Activated naive CD8-positive, alpha-beta T cell treated with anti-CD3 and anti-CD28 coated beads, Interleukin-2, amount 10 ng/mL, durations not matched to agents 7 days and 5 days (primary cell): ENCODE results near the gene CPA1. TPM values are rescaled to one million over a fixed set of nuclear protein-coding genes. Genes with fewer than 3 reads are reported as not detected.

ENCODE experiments used
- ATAC-seq: fragments of 150-1000 bp; cut with Tn5 transposase; one replicate; pipeline ENCODE4 v1.10.0; 2021; ENCODE audit warnings: low read depth, moderate library complexity
- POLR2A ChIA-PET: fragments of 350-600 bp; sonication (Branson Sonifier 250); formaldehyde crosslinking; loops from one replicate; lab custom pipeline; 2021; ENCODE audit warnings: antibody characterized with exemption; lab: Charles Lee
- DNase-seq: peaks from one replicate; pipeline ENCODE4 v3.0.0; 2021
- H3K27ac Mint-ChIP-seq: one replicate; pipeline ENCODE4 v1.8.0; 2022; ENCODE audit warnings: mild to moderate bottlenecking, mixed read lengths
- H3K27me3 Mint-ChIP-seq: one replicate; pipeline ENCODE4 v1.8.0; 2022; ENCODE audit warnings: mild to moderate bottlenecking, moderate library complexity, mixed read lengths
- H3K36me3 Mint-ChIP-seq: one replicate; pipeline ENCODE4 v1.8.0; 2021; ENCODE audit warnings: mild to moderate bottlenecking, mixed read lengths
- H3K4me1 Mint-ChIP-seq: one replicate; pipeline ENCODE4 v1.8.0; 2021; ENCODE audit warnings: mixed read lengths
- H3K4me3 Mint-ChIP-seq: one replicate; pipeline ENCODE4 v1.8.0; 2022; ENCODE audit warnings: mild to moderate bottlenecking, moderate library complexity, mixed read lengths
- H3K9me3 Mint-ChIP-seq: one replicate; pipeline ENCODE4 v1.8.0; 2021; ENCODE audit warnings: mixed read lengths
- total RNA-seq, 2 experiments: library from RNA; stranded (reverse); gene quantifications; one replicate each; pipeline ENCODE4 v1.2.3, GENCODE V29; 2021

CPA1 gene
- total RNA-seq, 2 experiments from 2014 or later, result not detected

DNA sequence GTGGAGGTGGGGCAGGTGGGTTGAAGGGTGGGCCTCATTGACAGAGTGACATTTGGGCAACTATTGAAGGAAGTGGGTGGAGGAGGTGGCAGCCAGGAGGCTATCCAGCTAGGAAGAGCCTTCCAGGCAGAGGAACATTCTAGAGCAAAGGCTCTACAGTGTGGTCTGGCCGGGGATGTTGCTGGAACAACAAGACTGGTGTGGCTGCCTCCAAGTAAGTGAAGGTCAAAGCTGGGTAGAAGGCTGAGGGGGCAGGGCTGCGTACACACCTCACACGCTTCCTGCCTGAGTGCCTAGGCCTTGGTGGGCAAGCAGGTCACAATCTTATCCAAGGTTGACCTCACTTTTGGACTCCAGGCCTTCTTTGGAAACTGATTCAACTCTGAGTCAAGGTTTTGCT lies 6.6 kb downstream of the CPA1 start:
- H3K27ac Mint-ChIP-seq, result no peak overlapping the region
- no peak overlapping the region for H3K4me3 Mint-ChIP-seq
- DNase-seq, result no peak
- H3K4me1 Mint-ChIP-seq, result peaks cover 4% of the 10 kb centered on the region
- ATAC-seq, result no peak
- POLR2A ChIA-PET, result no interaction called here
- peaks cover 4% of the 10 kb centered on the region for H3K9me3 Mint-ChIP-seq
- H3K36me3 Mint-ChIP-seq, result peaks cover 2% of the 10 kb centered on the region
- H3K27me3 Mint-ChIP-seq, result no peaks in the 10 kb centered on the region

DNA sequence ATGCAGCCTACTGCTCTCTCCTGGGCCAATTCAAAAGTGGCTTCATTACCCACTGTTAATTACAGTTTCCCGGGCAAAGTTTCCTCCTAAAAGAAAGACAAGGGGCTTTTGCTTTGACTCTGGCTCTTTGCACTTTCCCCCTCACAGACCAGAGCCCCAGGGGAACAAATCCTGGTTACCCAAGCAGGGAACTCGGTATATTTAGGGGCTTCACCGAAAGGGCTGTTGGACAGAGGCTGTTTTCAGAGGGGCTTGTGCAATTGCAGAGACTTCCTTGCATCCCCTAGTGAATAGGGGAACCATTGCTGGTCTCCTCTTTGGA lies 7.0 kb downstream of the CPA1 start:
- peaks cover 4% of the 10 kb centered on the region for H3K4me1 Mint-ChIP-seq
- H3K36me3 Mint-ChIP-seq, result peaks cover 3% of the 10 kb centered on the region
- no peak overlapping the region for H3K27ac Mint-ChIP-seq
- H3K4me3 Mint-ChIP-seq, result no peak overlapping the region
- peaks cover 4% of the 10 kb centered on the region for H3K9me3 Mint-ChIP-seq
- no peaks in the 10 kb centered on the region for H3K27me3 Mint-ChIP-seq
- no peak for ATAC-seq
- DNase-seq, result no peak
- POLR2A ChIA-PET, result no interaction called here

DNA sequence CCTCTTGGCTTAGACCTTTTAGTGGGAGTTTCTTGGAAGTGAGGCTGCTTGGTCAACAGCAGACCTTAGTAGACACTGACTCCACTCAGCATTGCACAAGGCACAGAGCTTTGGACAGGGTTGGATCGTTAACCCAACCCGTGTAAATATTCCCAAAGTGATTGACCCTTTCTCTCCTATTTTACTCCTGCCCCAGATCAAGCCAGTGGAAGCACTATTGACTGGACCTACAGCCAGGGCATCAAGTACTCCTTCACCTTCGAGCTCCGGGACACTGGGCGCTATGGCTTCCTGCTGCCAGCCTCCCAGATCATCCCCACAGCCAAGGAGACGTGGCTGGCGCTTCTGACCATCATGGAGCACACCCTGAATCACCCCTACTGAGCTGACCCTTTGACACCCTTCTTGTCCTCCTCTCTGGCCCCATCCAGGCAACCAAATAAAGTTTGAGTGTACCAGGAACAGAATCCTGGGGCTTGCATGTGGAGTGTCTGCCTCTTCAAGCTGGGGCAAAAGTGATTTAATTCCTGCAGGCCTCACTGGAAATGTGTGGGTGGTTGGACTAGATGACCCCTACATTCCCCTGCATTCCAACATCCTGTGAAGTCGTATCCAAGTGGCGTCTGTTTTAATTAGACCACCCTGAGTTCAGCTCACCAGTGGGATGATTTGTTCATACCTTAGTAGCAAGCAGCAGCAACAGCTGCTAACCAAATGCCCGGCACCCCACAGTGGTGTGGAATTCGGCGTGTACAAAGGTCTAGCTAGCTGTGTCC lies 7.5 kb downstream of the CPA1 start:
- DNase-seq (no peak), ATAC-seq (no peak)
- H3K4me3 Mint-ChIP-seq, result no peak overlapping the region
- H3K27me3 Mint-ChIP-seq, result peaks cover 2% of the 10 kb centered on the region
- H3K27ac Mint-ChIP-seq, result no peak overlapping the region
- H3K4me1 Mint-ChIP-seq, result peaks cover 8% of the 10 kb centered on the region
- peaks cover 4% of the 10 kb centered on the region for H3K9me3 Mint-ChIP-seq
- POLR2A ChIA-PET, result no interaction called here
- peaks cover 3% of the 10 kb centered on the region for H3K36me3 Mint-ChIP-seq

DNA sequence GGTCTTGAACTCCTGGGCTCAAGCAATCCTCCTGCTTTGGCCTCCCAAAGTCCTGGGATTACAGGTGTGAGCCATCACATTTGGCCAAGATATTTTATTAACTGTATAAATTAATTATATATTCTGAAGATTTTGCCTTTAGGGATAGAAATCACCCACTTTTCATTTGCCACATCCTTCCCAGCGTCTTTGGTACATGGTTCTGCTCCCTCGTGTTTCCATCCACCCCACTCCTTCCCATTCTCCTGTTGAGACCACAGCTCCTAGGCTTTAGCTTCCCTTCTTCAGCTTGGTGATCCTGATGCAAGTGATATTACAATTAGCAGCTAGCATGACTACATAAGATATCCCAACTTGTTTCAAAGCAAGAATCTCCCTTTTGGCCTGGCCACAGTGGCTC lies 8.4 kb downstream of the CPA1 start:
- POLR2A ChIA-PET, result no interaction called here
- H3K4me1 Mint-ChIP-seq, result peaks cover 15% of the 10 kb centered on the region
- ATAC-seq, result no peak

DNA sequence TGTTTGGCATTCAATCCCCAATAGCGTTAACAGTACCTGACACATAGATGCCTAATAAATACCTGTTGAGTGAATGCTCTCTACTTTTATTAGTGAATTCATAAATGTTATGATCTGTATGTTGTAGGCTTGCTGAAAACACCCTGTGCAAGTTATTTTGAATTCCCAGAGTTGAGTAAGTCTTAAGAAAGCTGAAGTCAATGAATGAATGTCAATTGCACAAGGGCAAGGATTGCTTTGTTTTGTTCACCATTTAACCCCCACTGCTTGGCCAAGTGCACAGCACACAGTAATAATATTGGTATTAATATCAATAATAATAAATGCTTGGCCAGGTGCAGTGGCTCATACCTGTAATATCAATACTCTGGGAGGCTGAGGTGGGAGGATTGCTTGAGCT lies 10.2 kb downstream of the CPA1 start:
- Mint-ChIP-seq H3K27ac (no peak overlapping the region), H3K4me3 (no peak overlapping the region), H3K4me1 (peaks cover 31% of the 10 kb centered on the region), H3K9me3 (peaks cover 4% of the 10 kb centered on the region), H3K27me3 (peaks cover 2% of the 10 kb centered on the region), H3K36me3 (peaks cover 6% of the 10 kb centered on the region)
- ATAC-seq (no peak), DNase-seq (no peak)
- POLR2A ChIA-PET, result no interaction called here

More for the DNA sequence above, 8.4 kb downstream of the CPA1 start:
- Mint-ChIP-seq H3K27me3 (peaks cover 2% of the 10 kb centered on the region), H3K27ac (no peak overlapping the region), H3K36me3 (peaks cover 6% of the 10 kb centered on the region), H3K9me3 (peaks cover 4% of the 10 kb centered on the region), H3K4me3 (no peak overlapping the region)
- DNase-seq, result no peak

DNA sequence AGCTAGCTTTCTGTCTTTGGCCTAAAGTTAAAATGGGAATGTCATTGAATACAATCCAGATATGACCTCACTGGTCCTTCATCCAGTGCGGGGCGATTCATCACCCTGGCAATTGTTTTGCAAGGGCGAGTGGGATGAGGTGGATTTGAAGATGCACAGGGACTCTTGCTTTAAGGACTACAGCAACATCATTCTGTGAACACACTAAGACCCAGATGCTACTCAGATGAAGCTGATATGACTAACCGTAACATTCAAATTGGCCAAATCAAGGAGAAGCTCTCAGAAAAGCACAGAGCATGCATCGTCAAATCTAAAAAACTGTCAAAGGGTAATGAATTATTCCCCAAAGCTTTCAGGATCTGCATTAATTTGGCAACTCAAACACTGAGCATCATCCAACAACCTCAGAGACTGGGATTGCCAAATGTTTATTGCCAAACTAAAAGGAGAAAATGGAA lies 12.8 kb downstream of the CPA1 start:
- ATAC-seq, result no peak
- Mint-ChIP-seq H3K9me3 (no peaks in the 10 kb centered on the region), H3K27ac (peak overlapping the region; percentile 95), H3K36me3 (peaks cover 18% of the 10 kb centered on the region), H3K4me1 (peaks cover 30% of the 10 kb centered on the region), H3K27me3 (peaks cover 2% of the 10 kb centered on the region), H3K4me3 (no peak overlapping the region)
- DNase-seq, result no peak
- POLR2A ChIA-PET, result interaction anchor here (1.5 to 1.9 kb wide), 2 partner anchors 24 to 25 kb away, joined by 5 to 12 read pairs; no protein-coding TSS in a partner anchor

DNA sequence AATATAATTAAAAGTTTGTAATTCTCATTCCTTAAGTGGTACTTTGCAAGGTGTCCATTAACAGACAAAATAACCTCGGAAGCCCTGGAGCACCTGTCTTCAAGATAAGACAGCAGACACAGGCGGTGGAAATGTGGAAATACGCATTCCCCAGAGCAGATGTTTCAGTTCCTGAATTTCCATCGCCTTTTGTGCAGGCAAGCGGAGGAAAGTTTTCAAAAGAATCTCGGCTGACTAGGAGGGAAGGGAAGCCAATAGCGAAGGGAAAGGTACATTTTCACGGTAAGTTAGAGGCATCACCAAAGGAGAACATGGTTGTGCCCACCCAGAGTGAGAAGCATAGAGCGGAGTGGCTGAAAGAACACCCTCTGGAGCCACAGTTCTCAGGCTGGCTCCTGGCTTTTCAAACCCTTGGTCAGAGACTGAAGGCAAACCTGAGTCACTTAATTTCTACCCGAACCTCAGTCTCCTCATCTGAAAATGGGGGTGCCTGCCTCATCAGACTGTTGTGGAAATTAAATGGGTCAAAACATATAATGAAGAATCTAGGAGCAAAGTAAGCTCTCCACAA lies 13.6 kb downstream of the CPA1 start:
- H3K27me3 Mint-ChIP-seq, result peaks cover 2% of the 10 kb centered on the region
- H3K36me3 Mint-ChIP-seq, result peaks cover 24% of the 10 kb centered on the region
- ATAC-seq (peak; percentile 15), DNase-seq (no peak)
- peak overlapping the region; percentile 95 for H3K27ac Mint-ChIP-seq
- no peaks in the 10 kb centered on the region for H3K9me3 Mint-ChIP-seq
- POLR2A ChIA-PET, result interaction anchor here (0.7 to 1.9 kb wide), 12 partner anchors 10 to 189 kb away, joined by 3 to 12 read pairs (median 4); partner anchors contain the start of genes CEP41 and TMEM209
- H3K4me3 Mint-ChIP-seq, result peak overlapping the region; percentile 81
- H3K4me1 Mint-ChIP-seq, result peaks cover 32% of the 10 kb centered on the region

DNA sequence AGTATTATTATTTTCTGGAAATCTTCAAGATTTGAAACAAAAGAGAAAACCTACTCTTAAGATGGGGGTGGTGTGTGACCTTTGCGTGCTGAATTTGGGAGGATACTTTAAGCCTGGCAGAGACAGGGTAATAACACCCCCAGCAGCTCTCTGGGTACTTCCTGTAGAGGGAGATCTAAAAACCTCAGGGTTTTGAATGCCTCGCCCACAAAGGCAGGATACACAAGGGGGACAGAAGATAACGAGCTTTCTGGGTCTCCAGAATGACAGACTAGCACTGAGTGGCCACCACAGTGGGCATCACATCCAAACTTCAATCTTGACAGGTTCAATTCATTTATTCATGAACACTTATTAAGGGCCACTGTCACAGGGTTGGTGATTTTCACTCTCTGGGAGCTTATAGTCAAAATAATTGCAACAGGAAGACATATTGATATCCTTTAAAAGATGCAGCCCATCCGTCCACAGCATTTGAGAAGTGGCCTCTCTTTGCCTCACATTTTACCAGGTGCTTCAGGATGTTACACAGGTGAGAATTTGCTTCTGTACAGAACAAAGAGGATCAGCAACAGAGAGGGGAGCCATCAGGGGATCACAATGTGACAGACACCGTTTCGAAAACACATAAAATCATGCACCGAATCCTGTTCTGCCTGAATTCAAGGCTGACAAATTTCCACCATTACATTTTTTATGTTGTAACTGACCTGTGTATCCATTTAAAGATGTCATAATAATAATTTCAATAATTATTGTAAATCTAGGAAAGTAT lies 14.3 kb downstream of the CPA1 start:
- POLR2A ChIA-PET, result interaction anchor here (0.7 to 1.9 kb wide), 11 partner anchors 9 to 189 kb away, joined by 3 to 12 read pairs (median 4); partner anchors contain the start of genes CEP41 and TMEM209
- ATAC-seq, result peak; percentile 99
- Mint-ChIP-seq H3K9me3 (no peaks in the 10 kb centered on the region), H3K27ac (peak overlapping the region; percentile 95), H3K27me3 (peaks cover 2% of the 10 kb centered on the region), H3K4me1 (peaks cover 35% of the 10 kb centered on the region), H3K36me3 (peaks cover 31% of the 10 kb centered on the region), H3K4me3 (peak overlapping the region; percentile 81)
- DNase-seq, result peak; percentile 44

DNA sequence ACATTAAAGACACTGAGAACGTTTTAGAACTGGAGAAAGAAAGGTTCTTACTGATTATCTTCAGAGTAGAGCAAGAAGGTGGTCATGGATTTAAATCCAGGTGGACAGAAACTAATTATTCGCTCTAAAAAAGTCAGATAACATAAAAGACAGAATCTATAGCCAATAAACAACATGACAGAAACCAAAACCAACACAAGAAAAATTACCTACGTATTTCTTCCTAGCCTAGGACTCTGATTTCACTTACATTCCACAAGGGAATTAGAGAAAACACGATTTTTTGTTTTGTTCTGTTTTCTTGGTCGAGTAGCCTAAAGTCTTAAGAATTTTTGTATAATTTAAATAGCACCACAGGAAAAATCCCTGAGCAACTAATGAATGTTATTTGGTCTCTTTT lies 15.1 kb downstream of the CPA1 start:
- Mint-ChIP-seq H3K4me1 (peaks cover 35% of the 10 kb centered on the region), H3K9me3 (no peaks in the 10 kb centered on the region), H3K36me3 (peaks cover 38% of the 10 kb centered on the region), H3K27ac (peak overlapping the region; percentile 37), H3K4me3 (peak overlapping the region; percentile 51), H3K27me3 (peaks cover 2% of the 10 kb centered on the region)
- POLR2A ChIA-PET, result no interaction called here
- ATAC-seq (no peak), DNase-seq (no peak)

DNA sequence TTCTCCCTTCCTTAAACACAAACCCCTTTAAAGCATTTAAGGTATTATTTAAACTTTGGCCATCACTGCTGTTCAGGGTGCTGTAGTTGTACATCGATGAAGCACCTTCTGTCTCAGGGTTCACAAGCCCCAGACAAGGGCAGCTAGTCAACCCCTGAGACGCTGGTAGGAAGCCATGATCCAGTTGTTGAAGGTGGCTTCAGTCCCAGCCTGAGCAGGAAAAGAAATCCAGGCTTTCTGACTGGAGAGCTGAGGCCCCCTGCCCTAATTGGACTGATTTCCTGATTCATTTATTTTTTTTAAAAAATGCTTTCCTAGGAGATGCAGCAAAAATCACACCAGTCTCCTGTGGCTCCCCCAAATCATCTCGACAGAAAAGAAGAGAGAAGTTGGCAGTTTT lies 15.8 kb downstream of the CPA1 start:
- Mint-ChIP-seq H3K27ac (peak overlapping the region; percentile 72), H3K27me3 (peaks cover 2% of the 10 kb centered on the region), H3K4me1 (peaks cover 35% of the 10 kb centered on the region), H3K9me3 (no peaks in the 10 kb centered on the region), H3K4me3 (peak overlapping the region; percentile 73), H3K36me3 (peaks cover 44% of the 10 kb centered on the region)
- POLR2A ChIA-PET, result no interaction called here
- ATAC-seq, result no peak
- DNase-seq, result no peak

DNA sequence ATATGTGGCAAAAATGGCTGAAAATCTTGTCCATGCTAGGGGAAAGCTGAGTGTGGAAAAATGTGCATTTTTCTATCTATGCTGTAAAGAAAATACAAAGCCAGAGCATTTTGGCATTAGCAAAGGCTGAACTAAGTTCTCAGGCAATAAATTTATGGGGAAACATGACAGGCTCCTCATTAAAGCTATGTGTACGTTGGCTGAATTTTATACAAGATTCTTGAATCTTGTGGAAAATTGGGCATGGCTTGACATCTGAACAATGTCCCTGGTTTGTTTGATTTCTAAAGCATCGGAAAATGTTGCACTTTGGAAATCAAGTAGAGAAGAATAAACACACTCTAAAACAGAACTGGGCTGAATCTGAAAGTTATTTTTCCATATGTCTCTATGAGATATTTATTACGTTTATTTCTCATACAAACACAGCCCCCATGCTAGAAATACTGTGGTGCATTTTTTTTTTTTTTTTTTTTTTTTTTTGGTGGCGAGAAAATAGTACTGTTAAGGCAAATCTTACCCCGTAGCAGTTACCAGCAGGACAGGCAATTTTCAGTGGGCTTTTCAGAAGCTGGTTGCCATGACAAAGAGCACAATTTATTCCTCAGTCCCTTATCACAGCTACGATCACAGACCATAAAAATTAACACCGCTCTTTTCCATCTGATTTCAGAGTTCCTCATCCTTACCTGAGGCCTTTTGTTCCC lies 16.9 kb downstream of the CPA1 start:
- Mint-ChIP-seq H3K9me3 (no peaks in the 10 kb centered on the region), H3K27me3 (peaks cover 2% of the 10 kb centered on the region), H3K27ac (no peak overlapping the region), H3K4me1 (peaks cover 35% of the 10 kb centered on the region), H3K36me3 (peaks cover 48% of the 10 kb centered on the region), H3K4me3 (no peak overlapping the region)
- no peak for ATAC-seq
- DNase-seq, result no peak
- POLR2A ChIA-PET, result interaction anchor here (0.7 to 1.3 kb wide), 3 partner anchors 12 to 28 kb away, joined by 3 to 7 read pairs (median 4); no protein-coding TSS in a partner anchor

DNA sequence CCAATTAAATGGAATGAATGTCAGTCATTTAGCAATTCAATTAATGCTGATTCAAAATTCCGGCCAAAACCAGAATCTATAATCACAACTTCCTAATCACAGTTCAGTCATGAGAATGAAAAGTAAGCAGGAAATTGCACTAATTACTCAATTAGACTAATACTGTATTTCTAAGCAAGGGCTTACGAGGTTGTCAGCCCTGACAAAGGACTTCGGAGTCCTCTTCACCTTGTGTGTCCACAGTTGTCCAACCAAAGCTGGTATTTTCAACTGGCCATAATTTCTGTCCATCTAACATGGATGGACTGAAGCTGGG lies 17.4 kb downstream of the CPA1 start:
- ATAC-seq (no peak), DNase-seq (no peak)
- POLR2A ChIA-PET, result interaction anchor here (0.7 to 1.3 kb wide), 2 partner anchors 12 to 29 kb away, joined by 3 to 7 read pairs; no protein-coding TSS in a partner anchor
- Mint-ChIP-seq H3K27ac (no peak overlapping the region), H3K36me3 (peaks cover 52% of the 10 kb centered on the region), H3K4me3 (no peak overlapping the region), H3K4me1 (peaks cover 32% of the 10 kb centered on the region), H3K27me3 (no peaks in the 10 kb centered on the region), H3K9me3 (no peaks in the 10 kb centered on the region)
